ENCODE results near the gene MS4A4A.
"Not testable (repeated sequence)": the region's sequence is repeated elsewhere in the genome, so short reads cannot be mapped to it uniquely, and the experiment has no call there.

Gene MS4A4A

GRCh38 chr11:60280412-60280811 is at the start of gene MS4A4A:
Gene MS4A4A (plus strand): TSS chr11:60280666. CDS start chr11:60280676, 10 bp downstream.
- FAIRE-seq = no peak

- no peak for FAIRE-seq
Measured at GRCh38 chr11:60230681-60231080, 49.8 kb upstream of the MS4A4A start.

- FAIRE-seq = no peak
Measured at GRCh38 chr11:60235321-60235720, 45.1 kb upstream of the MS4A4A start.

DNA sequence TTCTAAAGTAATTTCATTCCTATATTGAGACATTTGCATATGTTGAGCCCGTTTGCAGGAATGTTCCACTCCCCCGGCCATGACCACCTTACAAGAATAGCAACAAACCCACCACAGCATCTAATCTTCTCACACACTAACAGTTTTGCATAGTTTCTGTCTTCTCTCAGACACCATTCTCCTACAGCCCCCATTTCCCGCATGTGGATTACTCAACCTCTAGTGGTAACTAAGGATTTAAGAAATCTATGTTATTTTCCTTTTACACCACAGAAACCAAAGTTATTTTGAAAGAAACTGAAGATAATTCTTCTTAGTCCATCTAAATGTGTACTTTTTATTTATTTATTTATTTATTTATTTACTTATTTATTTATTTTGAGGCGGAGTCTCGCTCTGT is 39.8 kb upstream of the MS4A4A start:
- no peak for FAIRE-seq

GRCh38 chr11:60241786-60242185 is 38.7 kb upstream of the MS4A4A start:
- FAIRE-seq = no peak

DNA sequence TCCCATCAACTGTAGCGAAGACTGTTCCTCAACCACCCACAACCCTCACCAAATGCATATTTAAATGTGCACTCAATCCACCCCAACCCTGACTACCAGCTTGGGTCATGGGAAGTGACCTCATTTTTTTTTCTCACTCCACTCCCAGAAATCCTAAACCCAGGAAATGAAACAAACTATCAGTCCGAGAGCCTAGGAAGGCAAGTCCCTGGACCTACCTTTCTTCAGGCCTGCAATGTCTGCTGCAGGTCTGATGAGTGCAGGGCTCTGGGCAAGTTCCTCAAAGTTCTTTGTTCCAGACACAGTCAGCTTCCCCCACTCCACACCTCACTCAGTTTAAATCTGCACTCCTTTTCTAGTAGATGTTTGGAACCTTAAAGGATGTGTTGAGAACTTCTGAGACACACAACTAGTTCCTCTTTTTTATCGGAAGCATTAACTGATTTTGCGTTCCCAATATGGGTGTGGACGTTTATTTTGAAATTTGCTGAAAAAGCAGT is 37.7 kb upstream of the MS4A4A start, which contains the start of gene MS4A4E:
MS4A4E (minus strand) TSS at position 398 of the 500 bp plus-strand sequence. CDS start 13,082 bp downstream, outside the sequence.
- FAIRE-seq = no peak

- FAIRE-seq = peak; percentile 74
Measured at GRCh38 chr11:60251485-60252212, 28.8 kb upstream of the MS4A4A start.

DNA sequence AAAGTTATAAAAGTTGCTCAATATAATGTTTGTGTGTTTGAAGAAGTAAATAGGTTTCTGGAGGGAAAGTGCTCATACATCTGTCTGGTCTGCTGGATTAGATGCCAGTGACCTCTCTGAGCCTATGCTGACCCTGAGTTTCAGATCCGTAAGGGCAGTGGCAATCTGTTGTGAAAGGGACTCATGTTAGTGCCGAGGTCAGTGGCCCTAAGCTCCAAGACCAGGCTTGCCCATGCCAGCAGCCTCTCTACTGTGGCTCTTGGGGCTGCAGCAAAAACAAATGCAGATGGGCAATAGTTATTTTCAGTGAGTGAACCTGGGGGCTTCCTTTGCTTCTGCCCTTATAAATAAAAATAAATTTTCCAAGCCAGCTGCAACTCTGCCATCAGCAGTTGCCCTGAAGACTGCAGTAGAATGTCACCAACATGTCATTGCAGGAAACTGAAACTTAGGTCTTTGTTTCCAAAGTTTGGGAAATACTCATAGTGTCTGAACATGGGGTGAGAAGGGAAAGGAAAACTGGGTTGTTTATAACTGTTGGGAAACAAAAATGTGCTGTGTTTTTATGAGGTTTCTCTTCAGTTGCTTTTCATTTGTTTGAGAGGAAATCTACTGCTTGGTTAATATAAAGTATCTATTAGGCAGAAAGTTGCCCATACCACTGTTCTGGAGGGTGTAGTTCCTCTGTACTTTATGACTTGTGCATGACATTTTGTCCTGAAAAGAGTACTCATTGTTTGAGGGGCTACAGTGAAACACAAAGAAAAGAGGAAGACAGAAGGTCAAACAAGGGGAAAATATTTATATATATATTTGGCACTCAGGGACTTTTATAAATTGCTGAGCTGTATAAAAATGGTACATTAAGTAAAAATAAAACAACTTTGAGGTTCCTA is 28.0 kb upstream of the MS4A4A start:
- no peak for FAIRE-seq

GRCh38 chr11:60257956-60258722 is 22.3 kb upstream of the MS4A4A start:
- FAIRE-seq = no peak

GRCh38 chr11:60261014-60261413 is 19.5 kb upstream of the MS4A4A start:
- FAIRE-seq = no peak

GRCh38 chr11:60263402-60263801 is 17.1 kb upstream of the MS4A4A start:
- no peak for FAIRE-seq

DNA sequence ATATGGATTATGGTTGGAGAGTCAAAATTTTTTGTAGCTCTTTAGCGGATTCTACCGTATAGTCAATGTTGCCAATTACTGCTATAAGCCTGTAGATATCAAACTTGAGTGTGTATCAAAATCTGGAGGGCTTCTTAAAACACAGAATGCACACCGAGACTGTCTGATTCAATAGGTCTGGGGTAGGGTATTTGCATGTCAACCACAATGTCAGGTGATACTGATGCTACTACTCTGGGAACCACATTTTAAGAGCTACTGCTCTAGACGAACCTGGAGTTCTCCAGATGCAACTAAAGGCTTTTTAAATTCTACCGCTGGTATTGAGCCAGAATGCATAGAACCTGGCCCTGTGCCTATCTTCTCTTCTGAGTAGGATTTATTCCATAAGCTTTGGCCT is 15.8 kb upstream of the MS4A4A start:
- no peak for FAIRE-seq

GRCh38 chr11:60265373-60266214 is 14.9 kb upstream of the MS4A4A start:
- FAIRE-seq = peak; percentile 97

DNA sequence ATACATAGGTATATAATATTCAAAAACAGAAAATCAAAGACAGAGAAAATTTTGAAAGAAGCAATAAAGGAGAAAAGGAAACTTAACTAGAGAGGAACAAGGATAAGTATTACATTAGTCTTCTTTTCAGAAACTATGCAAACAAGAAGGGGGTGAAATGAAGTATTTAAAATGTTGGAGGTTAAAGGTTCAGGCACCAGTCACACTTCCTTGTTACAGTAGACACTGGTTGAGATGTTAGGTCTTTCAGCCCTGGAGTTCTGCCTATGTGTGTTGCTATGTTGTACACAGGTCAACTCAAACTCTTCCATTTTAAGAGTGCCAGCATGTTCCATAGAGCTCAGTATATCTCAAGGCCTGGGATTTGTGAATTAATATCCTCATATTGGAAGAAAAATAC is 6.0 kb upstream of the MS4A4A start:
- FAIRE-seq = no peak

DNA sequence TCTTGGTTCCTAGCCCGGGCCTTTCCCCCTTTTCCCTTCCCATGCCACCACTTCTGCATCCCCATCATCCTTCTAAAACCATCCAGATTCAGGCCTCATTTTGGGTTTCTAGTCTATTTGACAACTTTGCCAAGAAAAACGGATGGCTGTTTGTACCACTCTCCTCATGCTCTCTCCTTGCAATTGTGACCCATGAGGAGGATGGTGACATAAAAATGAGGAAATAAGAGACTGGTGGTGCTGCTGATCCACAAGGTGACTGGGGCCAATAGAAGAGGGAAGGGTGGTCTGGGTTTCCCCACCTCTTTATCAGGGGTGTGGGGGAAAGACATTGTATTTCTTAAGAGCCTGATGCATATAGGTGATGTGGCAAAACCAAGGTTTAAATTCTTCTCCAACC is 1.0 kb downstream of the MS4A4A start:
- no peak for FAIRE-seq

GRCh38 chr11:60282286-60282685 is 1.8 kb downstream of the MS4A4A start:
- no peak for FAIRE-seq

DNA sequence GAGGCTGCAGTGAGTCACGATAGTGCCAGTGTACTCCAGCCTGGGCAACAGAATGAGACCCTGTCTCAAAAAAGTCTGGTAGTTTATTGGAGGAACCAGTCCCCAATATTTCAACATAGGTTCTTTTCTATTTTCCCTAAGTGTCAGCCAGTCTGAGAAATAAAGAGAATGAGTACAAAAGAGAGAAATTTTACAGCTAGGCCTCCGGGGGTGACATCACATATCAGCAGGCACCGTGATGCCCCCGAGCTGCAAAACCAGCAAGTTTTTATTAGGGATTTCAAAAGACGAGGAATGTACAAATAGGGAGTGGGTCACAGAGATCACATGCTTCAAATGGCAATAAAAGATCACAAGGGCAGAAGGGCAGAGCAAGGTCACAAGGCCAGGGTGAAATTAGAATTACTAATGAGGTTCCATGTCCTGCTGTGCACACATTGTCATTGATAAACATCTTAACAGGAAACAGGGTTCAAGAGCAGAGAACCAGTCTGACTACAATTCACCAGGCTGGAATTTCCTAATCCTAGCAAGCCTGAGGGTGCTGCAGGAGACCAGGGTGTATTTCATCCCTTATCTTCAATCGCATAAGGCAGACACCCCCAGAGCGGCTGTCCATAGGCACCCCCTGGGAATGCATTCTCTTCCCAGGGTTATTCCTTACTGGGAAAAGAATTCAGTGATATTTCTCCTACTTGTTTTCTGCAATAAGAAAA is 5.1 kb downstream of the MS4A4A start:
- not testable (repeated sequence) for FAIRE-seq

- no peak for FAIRE-seq
Measured at GRCh38 chr11:60288531-60288930, 8.1 kb downstream of the MS4A4A start.

DNA sequence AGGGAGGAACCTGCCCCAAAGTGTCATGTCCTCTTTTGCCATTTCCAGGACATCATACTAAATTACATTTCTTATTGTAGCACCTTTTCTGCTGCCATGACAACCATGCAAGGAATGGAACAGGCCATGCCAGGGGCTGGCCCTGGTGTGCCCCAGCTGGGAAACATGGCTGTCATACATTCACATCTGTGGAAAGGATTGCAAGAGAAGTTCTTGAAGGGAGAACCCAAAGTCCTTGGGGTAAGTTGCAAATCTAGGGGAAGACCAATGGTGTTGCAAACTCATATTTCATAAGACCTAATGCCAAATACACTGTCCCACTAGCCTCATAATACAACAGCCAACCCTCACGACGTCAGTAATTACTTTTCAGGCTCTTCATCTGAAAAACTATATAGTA is 11.7 kb downstream of the MS4A4A start:
- FAIRE-seq = no peak

DNA sequence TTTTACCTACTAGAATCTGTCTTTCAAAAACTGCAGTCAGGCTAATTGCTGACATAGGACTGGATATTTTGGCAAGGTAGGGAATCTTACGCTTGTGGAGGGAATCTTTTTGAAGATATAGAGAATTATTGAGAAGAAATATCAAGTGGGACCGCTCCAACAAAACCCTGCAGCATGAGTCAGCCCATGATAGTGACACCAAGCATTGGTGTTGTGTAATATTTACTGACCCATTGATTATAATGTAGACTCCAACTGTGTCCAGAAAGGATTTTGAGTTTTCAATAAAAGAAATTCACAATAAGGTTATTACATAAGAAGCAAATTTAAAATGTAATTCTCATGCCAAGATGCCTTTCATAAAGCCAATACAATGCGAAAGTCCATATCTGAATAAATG is 20.7 kb downstream of the MS4A4A start:
- FAIRE-seq = no peak

- FAIRE-seq = not testable (repeated sequence)
Measured at GRCh38 chr11:60301884-60302283, 21.4 kb downstream of the MS4A4A start.
